Suprapubic skin (tissue), 4 donors: ENCODE measurements around the gene FRMD3. TPM values are rescaled to one million over a fixed set of nuclear protein-coding genes. Genes with fewer than 3 reads are reported as not detected.

Experiments
- DNase-seq, 2 donors: peaks; one replicate each; pipeline ENCODE4 v3.0.0-alpha.2; 2019; ENCODE audit warnings: low spot score in 2 of 2
- H3K27ac ChIP-seq: fragments of 200-600 bp; sonication (generic); one replicate; pipeline ENCODE4 v1.5.1; 2019
- H3K27me3 ChIP-seq: fragments of 200-600 bp; sonication (generic); one replicate; pipeline ENCODE4 v1.5.1; 2019
- H3K36me3 ChIP-seq: fragments of 200-600 bp; sonication (generic); one replicate; pipeline ENCODE4 v1.5.1; 2019
- H3K4me1 ChIP-seq: fragments of 200-600 bp; sonication (generic); one replicate; pipeline ENCODE4 v1.5.1; 2019
- H3K4me3 ChIP-seq: fragments of 200-600 bp; sonication (generic); one replicate; pipeline ENCODE4 v1.5.1; 2019; ENCODE audit warnings: mild to moderate bottlenecking
- H3K9me3 ChIP-seq: fragments of 200-600 bp; sonication (generic); one replicate; pipeline ENCODE4 v1.5.1; 2019
- EP300 ChIP-seq: sonication (generic); formaldehyde crosslinking; IDR thresholded peaks from one replicate; pipeline ENCODE4 v1.6.1; 2017; ENCODE audit warnings: antibody characterized with exemption
- POLR2A ChIP-seq, 2 donors: fragments of 450-650 bp; IDR thresholded peaks; one replicate each; pipeline ENCODE4 v1.6.1; 2017; ENCODE audit warnings: antibody characterized with exemption in 2 of 2, mild to moderate bottlenecking in 2 of 2, moderate library complexity in 2 of 2
- POLR2AphosphoS5 ChIP-seq, 3 donors: sonication (generic); formaldehyde crosslinking; IDR thresholded peaks; one replicate each; pipeline ENCODE4 v1.6.1; 2017; ENCODE audit warnings: antibody characterized with exemption in 3 of 3
- WGBS: methylation state at CpG from one replicate; pipeline ENCODE4 v1.1.5; 2018; 5-methylcytosine and 5-hydroxymethylcytosine counted together
- total RNA-seq, 4 donors: library from RNA; depleted of rRNA; stranded (reverse); fragments of >200 nt; gene quantifications; one replicate each; pipeline ENCODE4 v1.1.0, GENCODE V29; 2016
- TF ChIP-seq, protein P1 (sequence below), 2 donors: fragments of 200-600 bp in 1 of 2; fragments of 450-650 bp in 1 of 2; sonication (generic) in 1 of 2; IDR thresholded peaks; one replicate each; pipeline ENCODE4 v1.5.1; 2016 to 2019; ENCODE audit warnings: antibody characterized with exemption in 2 of 2, mild to moderate bottlenecking in 1 of 2, moderate library complexity in 1 of 2

Gene FRMD3
- total RNA-seq, 4 donors from 2014 or later = 2.8 to 7.0 (median 5.2) TPM

DNA sequence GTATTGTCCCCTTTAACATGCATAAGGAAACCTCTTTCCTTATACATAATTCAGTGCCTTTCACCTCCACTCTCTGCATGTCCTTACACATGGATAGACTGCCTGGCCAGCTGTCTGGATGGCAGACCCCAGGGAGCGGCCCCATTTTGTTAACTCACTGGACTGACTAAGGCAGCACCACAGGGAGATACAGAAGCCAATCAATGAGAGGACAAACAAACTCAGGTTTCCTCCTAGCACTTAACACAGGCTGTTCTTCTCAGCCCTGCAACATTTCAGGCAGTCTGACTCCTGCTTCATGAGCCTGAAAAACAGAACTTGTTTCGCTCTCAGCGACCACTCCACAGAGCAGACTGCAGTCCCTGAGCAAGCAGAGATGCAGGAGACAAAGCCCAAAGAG lies 339.8 kb downstream of the FRMD3 start:
- no peak for DNase-seq
- Histone ChIP-seq H3K27me3 (peaks cover 7% of the 10 kb centered on the region), H3K36me3 (no peaks in the 10 kb centered on the region), H3K4me1 (no peaks in the 10 kb centered on the region), H3K9me3 (no peaks in the 10 kb centered on the region), H3K27ac (no peak overlapping the region), H3K4me3 (no peak overlapping the region)
- WGBS = 71% methylated on average over 3 of the region's 3 CpGs
- TF ChIP-seq, protein P1, sequence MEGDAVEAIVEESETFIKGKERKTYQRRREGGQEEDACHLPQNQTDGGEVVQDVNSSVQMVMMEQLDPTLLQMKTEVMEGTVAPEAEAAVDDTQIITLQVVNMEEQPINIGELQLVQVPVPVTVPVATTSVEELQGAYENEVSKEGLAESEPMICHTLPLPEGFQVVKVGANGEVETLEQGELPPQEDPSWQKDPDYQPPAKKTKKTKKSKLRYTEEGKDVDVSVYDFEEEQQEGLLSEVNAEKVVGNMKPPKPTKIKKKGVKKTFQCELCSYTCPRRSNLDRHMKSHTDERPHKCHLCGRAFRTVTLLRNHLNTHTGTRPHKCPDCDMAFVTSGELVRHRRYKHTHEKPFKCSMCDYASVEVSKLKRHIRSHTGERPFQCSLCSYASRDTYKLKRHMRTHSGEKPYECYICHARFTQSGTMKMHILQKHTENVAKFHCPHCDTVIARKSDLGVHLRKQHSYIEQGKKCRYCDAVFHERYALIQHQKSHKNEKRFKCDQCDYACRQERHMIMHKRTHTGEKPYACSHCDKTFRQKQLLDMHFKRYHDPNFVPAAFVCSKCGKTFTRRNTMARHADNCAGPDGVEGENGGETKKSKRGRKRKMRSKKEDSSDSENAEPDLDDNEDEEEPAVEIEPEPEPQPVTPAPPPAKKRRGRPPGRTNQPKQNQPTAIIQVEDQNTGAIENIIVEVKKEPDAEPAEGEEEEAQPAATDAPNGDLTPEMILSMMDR (IDR thresholded peaks at IDR 0.05) = no peak
- no peak for TF ChIP-seq EP300
- TF ChIP-seq POLR2AphosphoS5 (IDR thresholded peaks at IDR 0.05) = no peak
- TF ChIP-seq POLR2A (IDR thresholded peaks at IDR 0.05) = no peak

DNA sequence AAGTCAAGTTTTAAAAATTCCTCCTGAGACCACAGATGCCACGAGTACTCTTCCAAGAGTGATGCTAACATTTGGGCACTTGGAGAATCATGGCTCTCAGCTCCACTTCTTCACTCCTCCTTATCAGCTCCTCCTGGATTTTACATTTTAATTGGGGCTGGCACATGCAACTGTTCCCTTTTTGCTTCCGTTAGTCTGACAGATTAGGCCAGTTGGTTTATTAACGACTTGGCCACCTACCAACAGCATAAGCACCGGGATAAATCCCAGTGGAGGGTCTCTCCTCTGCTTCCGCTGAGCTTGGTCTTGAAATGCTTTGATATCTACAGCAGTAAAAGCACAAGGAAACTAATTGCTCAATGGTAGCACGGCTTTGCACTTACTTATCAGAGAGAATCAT lies 340.6 kb downstream of the FRMD3 start:
- no peak for DNase-seq
- Histone ChIP-seq H3K4me3 (no peak overlapping the region), H3K36me3 (no peaks in the 10 kb centered on the region), H3K27ac (no peak overlapping the region), H3K27me3 (peaks cover 7% of the 10 kb centered on the region), H3K9me3 (no peaks in the 10 kb centered on the region), H3K4me1 (no peaks in the 10 kb centered on the region)
- 34% methylated on average over 6 of the region's 6 CpGs for WGBS
- TF ChIP-seq EP300 (no peak), POLR2AphosphoS5 (IDR thresholded peaks at IDR 0.05) (no peak), POLR2A (IDR thresholded peaks at IDR 0.05) (no peak)
- TF ChIP-seq, protein P1 (IDR thresholded peaks at IDR 0.05) = no peak

DNA sequence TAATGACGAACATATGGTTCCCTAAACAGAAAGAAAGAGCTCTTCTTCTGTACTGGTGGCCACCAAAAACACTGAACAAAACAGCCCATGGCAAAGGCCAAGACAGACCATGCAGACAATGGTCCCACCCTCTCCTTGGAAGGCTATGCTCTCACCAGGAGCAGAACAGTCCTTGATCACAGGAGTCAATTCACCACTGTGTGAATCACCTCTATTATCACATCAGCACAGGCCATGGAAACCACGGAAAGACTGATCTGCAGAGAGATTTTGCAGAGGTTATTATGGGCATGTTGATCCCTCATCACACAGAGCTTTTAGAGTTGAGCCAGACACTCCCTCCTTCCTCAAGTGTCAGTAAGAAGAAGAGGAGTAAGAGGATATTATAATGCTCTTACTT lies 341.3 kb downstream of the FRMD3 start:
- DNase-seq = no peak
- H3K4me1 ChIP-seq = no peaks in the 10 kb centered on the region
- H3K27ac ChIP-seq = no peak overlapping the region
- H3K27me3 ChIP-seq = peaks cover 7% of the 10 kb centered on the region
- H3K4me3 ChIP-seq = no peak overlapping the region
- H3K36me3 ChIP-seq = no peaks in the 10 kb centered on the region
- H3K9me3 ChIP-seq = no peaks in the 10 kb centered on the region
- 72% methylated on average over 2 of the region's 2 CpGs for WGBS
- TF ChIP-seq POLR2A (IDR thresholded peaks at IDR 0.05) (no peak), POLR2AphosphoS5 (IDR thresholded peaks at IDR 0.05) (no peak), EP300 (no peak)
- TF ChIP-seq, protein P1 (IDR thresholded peaks at IDR 0.05) = no peak

Other genes starting within 250 kb of the FRMD3 start
- 10 to 100 TPM in 1 of 4 donors, 1 to 10 TPM in 3; 3.1 to 10.2 (median 5.8) TPM for gene IDNK, start 84.7 kb upstream of the FRMD3 start, total RNA-seq
- gene UBQLN1, start 169.6 kb upstream of the FRMD3 start, total RNA-seq = 100 to 1,000 TPM in 2 of 4 donors, 10 to 100 TPM in 2; 94.2 to 110 (median 102) TPM